Astrocyte (in vitro differentiated cells and primary cell): Measurements from ENCODE around the gene SURF1. TPM values are rescaled to one million over a fixed set of nuclear protein-coding genes. Genes with fewer than 3 reads are reported as not detected.

Experiments used
- DNase-seq: peaks from one replicate; pipeline ENCODE4 v3.0.0-alpha.2; 2010; ENCODE audit warnings: low read depth
- FAIRE-seq: peaks from 2 replicates; lab custom pipeline; 2011; peaks lifted over from hg19 to GRCh38; lab: Jason Lieb, UNC
- H2AFZ ChIP-seq: 2 replicates; pipeline ENCODE4 v1.6.0; 2012; ENCODE audit warnings: low read depth, low read length, inconsistent platforms
- H3K27ac ChIP-seq: 2 replicates; pipeline ENCODE4 v1.5.1; 2011; ENCODE audit warnings: low read depth, low read length, inconsistent platforms
- H3K27me3 ChIP-seq: 2 replicates; pipeline ENCODE4 v1.6.0; 2011; ENCODE audit warnings: low read length, inconsistent platforms; ENCODE audit not compliant: insufficient read depth
- H3K36me3 ChIP-seq: 2 replicates; pipeline ENCODE4 v1.5.1; 2011; ENCODE audit warnings: low read length, inconsistent platforms; ENCODE audit not compliant: insufficient read depth
- H3K4me1 ChIP-seq: 2 replicates; pipeline ENCODE4 v1.5.1; 2011; ENCODE audit warnings: low read length, inconsistent platforms; ENCODE audit not compliant: insufficient read depth
- H3K4me2 ChIP-seq: 2 replicates; pipeline ENCODE4 v1.6.0; 2012; ENCODE audit warnings: low read length, inconsistent platforms
- H3K4me3 ChIP-seq: 2 replicates; pipeline ENCODE4 v1.5.1; 2011; ENCODE audit warnings: low read depth, mild to moderate bottlenecking, low read length, inconsistent platforms; ENCODE audit not compliant: insufficient read depth
- H3K79me2 ChIP-seq: 2 replicates; pipeline ENCODE4 v1.6.0; 2012; ENCODE audit warnings: mild to moderate bottlenecking, low read length, inconsistent platforms; ENCODE audit not compliant: insufficient read depth
- H3K9ac ChIP-seq: 2 replicates; pipeline ENCODE4 v1.6.0; 2012; ENCODE audit warnings: mild to moderate bottlenecking, low read length, inconsistent platforms
- H3K9me3 ChIP-seq: 2 replicates; pipeline ENCODE4 v1.5.1; 2012; ENCODE audit warnings: low read depth, mild to moderate bottlenecking, low read length, inconsistent platforms; ENCODE audit not compliant: insufficient read depth
- H4K20me1 ChIP-seq: 2 replicates; pipeline ENCODE4 v1.6.0; 2012; ENCODE audit warnings: low read length, inconsistent platforms; ENCODE audit not compliant: insufficient read depth
- H3K27ac Mint-ChIP-seq: one replicate; pipeline ENCODE4 v1.8.0; 2021; ENCODE audit warnings: mild to moderate bottlenecking, mixed read lengths; ENCODE audit not compliant: unreplicated experiment
- H3K27me3 Mint-ChIP-seq: one replicate; pipeline ENCODE4 v1.8.0; 2021; ENCODE audit warnings: low read depth, mixed read lengths; ENCODE audit not compliant: unreplicated experiment
- H3K36me3 Mint-ChIP-seq: one replicate; pipeline ENCODE4 v1.8.0; 2021; ENCODE audit warnings: low read depth, mixed read lengths; ENCODE audit not compliant: unreplicated experiment
- H3K4me1 Mint-ChIP-seq: one replicate; pipeline ENCODE4 v1.8.0; 2021; ENCODE audit warnings: low read depth, mixed read lengths; ENCODE audit not compliant: unreplicated experiment
- H3K4me3 Mint-ChIP-seq: one replicate; pipeline ENCODE4 v1.8.0; 2021; ENCODE audit warnings: mild to moderate bottlenecking, moderate library complexity, mixed read lengths; ENCODE audit not compliant: unreplicated experiment
- H3K9me3 Mint-ChIP-seq: one replicate; pipeline ENCODE4 v1.8.0; 2021; ENCODE audit warnings: mild to moderate bottlenecking, mixed read lengths; ENCODE audit not compliant: unreplicated experiment
- CTCF ChIP-seq: IDR thresholded peaks from 2 replicates; pipeline ENCODE4 v1.5.1; 2011; ENCODE audit warnings: low read depth, mild to moderate bottlenecking, inconsistent platforms, low read length, moderate library complexity; ENCODE audit not compliant: insufficient read depth
- EZH2 ChIP-seq: IDR thresholded peaks from 2 replicates; pipeline ENCODE4 v1.6.1; 2012; ENCODE audit warnings: mild to moderate bottlenecking, low read length, inconsistent platforms; ENCODE audit not compliant: insufficient read depth
- total RNA-seq: library from RNA; stranded (reverse); gene quantifications from 2 replicates; pipeline ENCODE4 v1.2.1, GENCODE V29; 2021

Gene SURF1
- total RNA-seq, 1 donor from 2014 or later, result 35.9 TPM

GRCh38 chr9:133402689-133403088 is 46.4 kb upstream of the SURF1 start:
- Histone ChIP-seq H4K20me1 (peaks cover 33% of the 10 kb centered on the region), H3K36me3 (peaks cover 5% of the 10 kb centered on the region), H3K27ac (no peak overlapping the region), H2AFZ (no peak overlapping the region), H3K4me3 (no peak overlapping the region), H3K4me1 (peaks cover 9% of the 10 kb centered on the region), H3K4me2 (no peak overlapping the region), H3K9me3 (no peaks in the 10 kb centered on the region), H3K79me2 (no peaks in the 10 kb centered on the region), H3K9ac (no peak overlapping the region), H3K27me3 (no peaks in the 10 kb centered on the region)
- Mint-ChIP-seq H3K27ac (no peak overlapping the region), H3K4me1 (peaks cover 10% of the 10 kb centered on the region), H3K4me3 (no peak overlapping the region), H3K36me3 (peaks cover 13% of the 10 kb centered on the region), H3K27me3 (peaks cover 5% of the 10 kb centered on the region), H3K9me3 (no peaks in the 10 kb centered on the region)
- DNase-seq (no peak), FAIRE-seq (no peak)
- TF ChIP-seq CTCF, result no peak
- no peak for TF ChIP-seq EZH2

GRCh38 chr9:133401588-133401987 is 45.3 kb upstream of the SURF1 start:
- TF ChIP-seq EZH2, result no peak
- TF ChIP-seq CTCF, result no peak
- FAIRE-seq, result no peak
- H2AFZ ChIP-seq, result no peak overlapping the region

DNA sequence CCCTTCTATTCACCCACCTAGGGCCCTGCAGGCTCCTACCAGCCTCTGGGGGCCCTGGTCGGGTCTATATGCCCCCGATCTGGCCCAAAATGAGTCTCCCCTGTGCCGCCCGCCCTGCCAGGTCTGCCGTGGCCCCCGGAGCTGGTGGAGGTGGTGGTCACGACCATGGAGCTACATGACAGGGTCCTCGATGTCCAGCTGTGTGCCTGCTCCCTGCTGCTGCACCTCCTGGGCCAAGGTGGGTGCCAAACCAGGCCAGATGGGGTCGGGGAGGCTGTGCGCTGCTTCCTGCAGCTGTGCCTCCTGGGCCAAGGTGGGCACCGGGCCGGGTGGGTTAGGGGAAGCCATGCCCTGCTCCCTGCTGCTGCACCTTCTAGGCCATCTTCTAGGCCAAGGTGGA is 44.0 kb upstream of the SURF1 start:
- Histone ChIP-seq H3K4me2 (no peak overlapping the region), H3K36me3 (peaks cover 4% of the 10 kb centered on the region), H3K27me3 (no peaks in the 10 kb centered on the region), H3K27ac (no peak overlapping the region), H3K9me3 (no peaks in the 10 kb centered on the region), H3K4me3 (no peak overlapping the region), H2AFZ (no peak overlapping the region), H3K79me2 (no peaks in the 10 kb centered on the region), H3K9ac (no peak overlapping the region), H3K4me1 (peaks cover 1% of the 10 kb centered on the region), H4K20me1 (peaks cover 11% of the 10 kb centered on the region)
- TF ChIP-seq CTCF (no peak), EZH2 (no peak)
- FAIRE-seq (no peak), DNase-seq (no peak)
- H3K27me3 Mint-ChIP-seq, result peaks cover 24% of the 10 kb centered on the region
- H3K4me1 Mint-ChIP-seq, result peaks cover 1% of the 10 kb centered on the region
- no peak overlapping the region for H3K27ac Mint-ChIP-seq
- peaks cover 4% of the 10 kb centered on the region for H3K36me3 Mint-ChIP-seq
- H3K4me3 Mint-ChIP-seq, result no peak overlapping the region
- no peaks in the 10 kb centered on the region for H3K9me3 Mint-ChIP-seq

More at GRCh38 chr9:133401588-133401987, 45.3 kb upstream of the SURF1 start:
- H3K27me3 ChIP-seq, result no peaks in the 10 kb centered on the region
- Mint-ChIP-seq H3K4me1 (peaks cover 9% of the 10 kb centered on the region), H3K9me3 (no peaks in the 10 kb centered on the region), H3K4me3 (no peak overlapping the region), H3K27ac (no peak overlapping the region), H3K36me3 (peaks cover 8% of the 10 kb centered on the region), H3K27me3 (peaks cover 14% of the 10 kb centered on the region)
- H3K4me1 ChIP-seq, result peaks cover 9% of the 10 kb centered on the region
- H3K36me3 ChIP-seq, result peaks cover 5% of the 10 kb centered on the region
- H3K27ac ChIP-seq, result no peak overlapping the region
- H3K9ac ChIP-seq, result no peak overlapping the region
- H3K4me2 ChIP-seq, result no peak overlapping the region
- H3K9me3 ChIP-seq, result no peaks in the 10 kb centered on the region
- no peaks in the 10 kb centered on the region for H3K79me2 ChIP-seq
- H3K4me3 ChIP-seq, result no peak overlapping the region
- DNase-seq, result no peak
- H4K20me1 ChIP-seq, result peaks cover 23% of the 10 kb centered on the region
